ENCODE results near the gene ATOSB.

GRCh38 chr9:35069020-35069419, 46.6 kb downstream of the ATOSB start:
- TF ChIP-seq CTCF (conservative IDR thresholded peaks at IDR 0.05; ENCODE audit: low read length) (no peak), EZH2phosphoT487 (IDR thresholded peaks at IDR 0.05; ENCODE audit: borderline replicate concordance) (no peak)

Data from Loucy (cell line).